GM21737 (cell line): ENCODE results near the gene OR10K2.

Source experiments
- ATAC-seq: cut with Tn5 transposase; IDR thresholded peaks from one replicate; pipeline ENCODE4 v1.9.1; 2021; ENCODE audit warnings: mild to moderate bottlenecking, moderate library complexity; ENCODE audit not compliant: unreplicated experiment

Gene OR10K2

DNA sequence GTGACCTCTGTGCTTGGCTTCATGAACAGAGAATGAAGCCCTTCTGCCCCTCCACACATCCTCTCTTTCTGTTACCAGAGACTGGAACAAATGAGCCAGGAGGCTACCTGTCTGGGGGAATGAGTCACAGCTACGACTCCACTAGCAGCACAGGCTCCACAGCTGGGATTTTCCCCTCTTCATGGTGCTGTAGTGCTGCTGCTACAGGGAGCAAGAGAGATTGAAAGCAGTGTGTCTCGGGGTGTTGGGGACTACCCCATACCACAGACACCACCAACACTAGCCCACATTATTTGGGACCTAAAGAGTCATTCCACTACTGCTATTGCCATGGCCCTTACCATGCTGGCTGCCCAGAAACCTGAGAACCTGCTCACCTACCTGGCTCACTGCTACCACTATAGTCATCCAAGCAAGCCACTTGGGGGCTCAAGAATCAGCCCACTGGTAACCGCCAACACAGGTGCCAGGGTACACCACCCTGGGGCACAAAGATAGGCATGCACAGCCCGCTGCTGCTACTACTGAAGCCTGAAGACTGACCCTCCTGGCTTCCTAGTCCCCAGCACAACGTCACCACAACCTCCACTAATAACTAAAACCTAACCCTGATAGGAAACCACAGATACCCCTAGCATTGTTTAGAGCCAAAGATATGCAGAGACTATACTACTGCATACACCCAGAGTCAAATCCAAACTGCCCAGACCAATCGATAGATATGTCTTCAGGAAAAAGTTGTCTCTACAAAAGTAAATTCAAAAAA, 54.7 kb downstream of the OR10K2 start:
- peak; percentile 95 for ATAC-seq
